ENCODE measurements around the gene ARV1. TPM values are rescaled to one million over a fixed set of nuclear protein-coding genes. Genes with fewer than 3 reads are reported as not detected.

ARV1 gene
- total and polyA plus RNA-seq, 2 donors (not counting 1 experiment from before 2014, with no cell fraction given) = 16.8 to 38.7 TPM

GRCh38 chr1:230939806-230940489 lies 38.9 kb upstream of the ARV1 start:
- Histone ChIP-seq H3K4me3 (replicated peaks in 1 of 4; ENCODE audit: control extremely low read depth in 1 of 4, insufficient read depth in 1 of 4, low read depth in 3 of 4, low read length in 4 of 4) (no peak overlapping the region), H3K9me3 (ENCODE audit: control insufficient read depth, insufficient read depth, low read depth, low read length) (no peaks in the 10 kb centered on the region), H3K27ac (ENCODE audit: insufficient read depth, low read length) (no peak overlapping the region), H3K9ac (ENCODE audit: insufficient read depth, low read length) (no peak overlapping the region), H4K20me1 (ENCODE audit: control insufficient read depth, extremely low read depth, insufficient read depth, low read length) (no peaks in the 10 kb centered on the region), H3K27me3 (ENCODE audit: control insufficient read depth, insufficient read depth, low read length) (no peaks in the 10 kb centered on the region), H3K36me3 (ENCODE audit: control insufficient read depth, insufficient read depth, low read length) (no peaks in the 10 kb centered on the region), H2AFZ (ENCODE audit: low read length) (no peak overlapping the region), H3K79me2 (ENCODE audit: control insufficient read depth, insufficient read depth, low read length) (no peaks in the 10 kb centered on the region), H3K4me2 (ENCODE audit: extremely low read depth, insufficient read depth, low read length) (no peak overlapping the region), H3K4me1 (ENCODE audit: control insufficient read depth, extremely low read depth, insufficient read depth, low read length) (no peaks in the 10 kb centered on the region)
- TF ChIP-seq CTCF (conservative IDR thresholded peaks at IDR 0.05 in 1 of 2, IDR thresholded peaks at IDR 0.05 in 1 of 2; ENCODE audit: low read depth in 1 of 2, low read length in 2 of 2) (no peak), EZH2 (IDR thresholded peaks at IDR 0.05; ENCODE audit: low read length, missing control alignments) (no peak)
- peak in 1 of 2 donors; percentile 33 for DNase-seq (ENCODE audit: low read depth in 2 of 2)

- H3K4me2 ChIP-seq (ENCODE audit: extremely low read depth, insufficient read depth, low read length) = no peak overlapping the region
- no peaks in the 10 kb centered on the region for H3K36me3 ChIP-seq (ENCODE audit: control insufficient read depth, insufficient read depth, low read length)
- TF ChIP-seq EZH2 (IDR thresholded peaks at IDR 0.05; ENCODE audit: low read length, missing control alignments) (no peak), CTCF (conservative IDR thresholded peaks at IDR 0.05 in 1 of 2, IDR thresholded peaks at IDR 0.05 in 1 of 2; ENCODE audit: low read depth in 1 of 2, low read length in 2 of 2) (no peak)
Measured at GRCh38 chr1:230940848-230941247, 38.0 kb upstream of the ARV1 start.

GRCh38 chr1:230943048-230943593 lies 35.8 kb upstream of the ARV1 start:
- H3K36me3 ChIP-seq (ENCODE audit: control insufficient read depth, insufficient read depth, low read length) = no peaks in the 10 kb centered on the region
- H3K27me3 ChIP-seq (ENCODE audit: control insufficient read depth, insufficient read depth, low read length) = no peaks in the 10 kb centered on the region
- H3K9ac ChIP-seq (ENCODE audit: insufficient read depth, low read length) = no peak overlapping the region
- no peak for TF ChIP-seq CTCF (conservative IDR thresholded peaks at IDR 0.05 in 1 of 2, IDR thresholded peaks at IDR 0.05 in 1 of 2; ENCODE audit: low read depth in 1 of 2, low read length in 2 of 2)
- no peak for TF ChIP-seq EZH2 (IDR thresholded peaks at IDR 0.05; ENCODE audit: low read length, missing control alignments)
- no peaks in the 10 kb centered on the region for H3K9me3 ChIP-seq (ENCODE audit: control insufficient read depth, insufficient read depth, low read depth, low read length)
- no peaks in the 10 kb centered on the region for H3K79me2 ChIP-seq (ENCODE audit: control insufficient read depth, insufficient read depth, low read length)
- no peaks in the 10 kb centered on the region for H3K4me1 ChIP-seq (ENCODE audit: control insufficient read depth, extremely low read depth, insufficient read depth, low read length)
- H3K4me2 ChIP-seq (ENCODE audit: extremely low read depth, insufficient read depth, low read length) = no peak overlapping the region
- no peak overlapping the region for H3K4me3 ChIP-seq (replicated peaks in 1 of 4; ENCODE audit: control extremely low read depth in 1 of 4, insufficient read depth in 1 of 4, low read depth in 3 of 4, low read length in 4 of 4)
- H3K27ac ChIP-seq (ENCODE audit: insufficient read depth, low read length) = no peak overlapping the region
- H2AFZ ChIP-seq (ENCODE audit: low read length) = no peak overlapping the region
- DNase-seq (ENCODE audit: low read depth in 2 of 2) = no peak
- H4K20me1 ChIP-seq (ENCODE audit: control insufficient read depth, extremely low read depth, insufficient read depth, low read length) = no peaks in the 10 kb centered on the region

More at GRCh38 chr1:230940848-230941247, 38.0 kb upstream of the ARV1 start:
- H3K4me1 ChIP-seq (ENCODE audit: control insufficient read depth, extremely low read depth, insufficient read depth, low read length) = no peaks in the 10 kb centered on the region
- H3K27me3 ChIP-seq (ENCODE audit: control insufficient read depth, insufficient read depth, low read length) = no peaks in the 10 kb centered on the region
- no peak overlapping the region for H2AFZ ChIP-seq (ENCODE audit: low read length)
- H4K20me1 ChIP-seq (ENCODE audit: control insufficient read depth, extremely low read depth, insufficient read depth, low read length) = no peaks in the 10 kb centered on the region
- H3K27ac ChIP-seq (ENCODE audit: insufficient read depth, low read length) = no peak overlapping the region
- H3K79me2 ChIP-seq (ENCODE audit: control insufficient read depth, insufficient read depth, low read length) = no peaks in the 10 kb centered on the region
- H3K4me3 ChIP-seq (replicated peaks in 1 of 4; ENCODE audit: control extremely low read depth in 1 of 4, insufficient read depth in 1 of 4, low read depth in 3 of 4, low read length in 4 of 4) = no peak overlapping the region
- peak; percentile 21 to 47 for DNase-seq (ENCODE audit: low read depth in 2 of 2)
- H3K9ac ChIP-seq (ENCODE audit: insufficient read depth, low read length) = no peak overlapping the region
- H3K9me3 ChIP-seq (ENCODE audit: control insufficient read depth, insufficient read depth, low read depth, low read length) = no peaks in the 10 kb centered on the region
